Measurements from ENCODE around the gene DEGS2.

DEGS2 gene

DNA sequence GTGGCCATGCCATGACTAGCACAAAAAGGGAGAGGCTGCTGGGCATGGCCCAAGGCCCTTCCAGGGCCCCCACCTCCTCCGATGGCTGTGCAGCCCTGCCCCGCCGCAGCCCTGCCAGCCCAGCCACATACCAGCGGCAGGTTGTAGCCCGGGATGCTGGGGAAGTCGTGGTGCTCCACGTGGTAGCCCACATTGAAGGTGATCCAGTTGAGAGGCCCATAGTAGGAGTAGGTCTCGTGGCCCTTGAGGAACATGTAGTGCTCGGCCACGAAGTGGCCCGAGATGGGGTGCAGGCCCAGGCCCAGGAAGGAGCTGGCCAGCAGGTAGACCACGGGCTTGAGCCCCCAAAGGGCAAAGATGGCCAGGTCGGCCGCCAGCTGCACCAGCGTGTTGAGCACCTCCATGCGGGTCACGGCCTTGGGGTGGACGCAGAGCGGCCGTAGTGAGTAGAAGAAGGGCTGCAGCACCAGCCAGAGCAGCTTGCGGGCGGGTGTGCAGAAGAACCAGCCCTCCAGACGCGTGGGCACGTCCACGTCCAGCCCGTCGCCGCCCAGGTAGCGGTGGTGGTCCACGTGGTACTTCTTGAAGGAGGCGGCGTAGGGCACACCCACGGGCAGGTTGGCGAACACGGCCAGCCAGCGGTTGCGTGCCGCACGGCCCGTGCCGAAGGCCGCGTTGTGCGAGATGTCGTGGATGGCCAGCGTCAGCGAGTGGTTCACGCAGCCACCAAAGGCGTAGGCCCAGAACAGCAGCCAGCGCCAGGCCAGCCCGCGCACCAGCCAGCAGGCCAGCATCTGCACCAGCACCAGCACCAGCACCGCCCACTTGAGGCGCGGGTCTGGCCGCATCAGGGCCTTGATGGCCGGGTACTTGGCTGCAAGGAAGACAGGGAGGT is 10.4 kb downstream of the DEGS2 start:
- Histone ChIP-seq H3K27me3 (replicated peaks; ENCODE audit: control insufficient read depth, insufficient read depth, low read length, poor library complexity, severe bottlenecking) (no peaks in the 10 kb centered on the region), H3K4me1 (ENCODE audit: control insufficient read depth, insufficient read depth, low read length, poor library complexity, severe bottlenecking) (peaks cover 17% of the 10 kb centered on the region), H3K27ac (ENCODE audit: insufficient read depth, low read length, poor library complexity, severe bottlenecking) (no peak overlapping the region), H3K4me3 (ENCODE audit: insufficient read depth, low read depth, low read length, poor library complexity, severe bottlenecking) (no peak overlapping the region), H3K36me3 (ENCODE audit: control insufficient read depth, insufficient read depth, low read length) (peaks cover 5% of the 10 kb centered on the region), H3K9me3 (ENCODE audit: control insufficient read depth, low read length) (no peaks in the 10 kb centered on the region)
- no peak for DNase-seq

GRCh38 chr14:100147691-100148464 is 11.6 kb downstream of the DEGS2 start:
- no peaks in the 10 kb centered on the region for H3K9me3 ChIP-seq (ENCODE audit: control insufficient read depth, low read length)
- no peak for DNase-seq
- H3K4me3 ChIP-seq (ENCODE audit: insufficient read depth, low read depth, low read length, poor library complexity, severe bottlenecking): no peak overlapping the region
- H3K27me3 ChIP-seq (replicated peaks; ENCODE audit: control insufficient read depth, insufficient read depth, low read length, poor library complexity, severe bottlenecking): no peaks in the 10 kb centered on the region
- H3K27ac ChIP-seq (ENCODE audit: insufficient read depth, low read length, poor library complexity, severe bottlenecking): no peak overlapping the region
- H3K4me1 ChIP-seq (ENCODE audit: control insufficient read depth, insufficient read depth, low read length, poor library complexity, severe bottlenecking): peaks cover 17% of the 10 kb centered on the region
- peaks cover 17% of the 10 kb centered on the region for H3K36me3 ChIP-seq (ENCODE audit: control insufficient read depth, insufficient read depth, low read length)

GRCh38 chr14:100147181-100147631 is 12.2 kb downstream of the DEGS2 start:
- Histone ChIP-seq H3K9me3 (ENCODE audit: control insufficient read depth, low read length) (no peaks in the 10 kb centered on the region), H3K4me1 (ENCODE audit: control insufficient read depth, insufficient read depth, low read length, poor library complexity, severe bottlenecking) (peaks cover 17% of the 10 kb centered on the region), H3K27me3 (replicated peaks; ENCODE audit: control insufficient read depth, insufficient read depth, low read length, poor library complexity, severe bottlenecking) (no peaks in the 10 kb centered on the region), H3K27ac (ENCODE audit: insufficient read depth, low read length, poor library complexity, severe bottlenecking) (no peak overlapping the region), H3K36me3 (ENCODE audit: control insufficient read depth, insufficient read depth, low read length) (peaks cover 24% of the 10 kb centered on the region), H3K4me3 (ENCODE audit: insufficient read depth, low read depth, low read length, poor library complexity, severe bottlenecking) (no peak overlapping the region)
- peak; percentile 34 to 43 (median 34) for DNase-seq

DNA sequence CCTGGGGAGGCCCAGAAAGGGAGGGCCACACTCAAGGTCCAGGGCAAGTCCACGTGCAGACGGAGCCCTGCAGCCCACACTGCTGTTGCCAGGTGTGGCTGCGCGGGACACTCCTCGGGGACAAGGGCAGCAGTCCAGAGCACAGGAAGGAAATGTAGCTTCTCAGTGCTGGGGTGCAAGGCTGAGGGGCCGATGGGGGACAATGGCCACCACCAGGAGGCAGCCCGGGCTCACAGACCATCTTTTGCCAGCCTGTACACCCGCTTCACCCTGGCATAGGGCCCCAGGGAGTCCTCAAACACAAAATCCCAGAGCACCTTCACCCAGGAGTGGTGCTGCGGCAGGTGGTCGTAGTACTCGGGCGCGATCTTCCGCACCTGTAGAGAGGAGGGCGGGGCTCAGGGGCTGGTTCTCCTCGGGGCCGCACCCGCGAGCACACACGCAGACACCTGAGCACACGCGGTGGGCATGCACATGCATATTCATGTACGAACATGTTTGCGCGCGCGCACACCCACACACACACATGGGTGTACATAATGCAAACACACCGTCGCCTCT is 12.8 kb downstream of the DEGS2 start:
- Histone ChIP-seq H3K27ac (ENCODE audit: insufficient read depth, low read length, poor library complexity, severe bottlenecking) (no peak overlapping the region), H3K9me3 (ENCODE audit: control insufficient read depth, low read length) (no peaks in the 10 kb centered on the region), H3K4me1 (ENCODE audit: control insufficient read depth, insufficient read depth, low read length, poor library complexity, severe bottlenecking) (peaks cover 17% of the 10 kb centered on the region), H3K36me3 (ENCODE audit: control insufficient read depth, insufficient read depth, low read length) (peaks cover 30% of the 10 kb centered on the region), H3K4me3 (ENCODE audit: insufficient read depth, low read depth, low read length, poor library complexity, severe bottlenecking) (no peak overlapping the region), H3K27me3 (replicated peaks; ENCODE audit: control insufficient read depth, insufficient read depth, low read length, poor library complexity, severe bottlenecking) (no peaks in the 10 kb centered on the region)
- no peak for DNase-seq

DNA sequence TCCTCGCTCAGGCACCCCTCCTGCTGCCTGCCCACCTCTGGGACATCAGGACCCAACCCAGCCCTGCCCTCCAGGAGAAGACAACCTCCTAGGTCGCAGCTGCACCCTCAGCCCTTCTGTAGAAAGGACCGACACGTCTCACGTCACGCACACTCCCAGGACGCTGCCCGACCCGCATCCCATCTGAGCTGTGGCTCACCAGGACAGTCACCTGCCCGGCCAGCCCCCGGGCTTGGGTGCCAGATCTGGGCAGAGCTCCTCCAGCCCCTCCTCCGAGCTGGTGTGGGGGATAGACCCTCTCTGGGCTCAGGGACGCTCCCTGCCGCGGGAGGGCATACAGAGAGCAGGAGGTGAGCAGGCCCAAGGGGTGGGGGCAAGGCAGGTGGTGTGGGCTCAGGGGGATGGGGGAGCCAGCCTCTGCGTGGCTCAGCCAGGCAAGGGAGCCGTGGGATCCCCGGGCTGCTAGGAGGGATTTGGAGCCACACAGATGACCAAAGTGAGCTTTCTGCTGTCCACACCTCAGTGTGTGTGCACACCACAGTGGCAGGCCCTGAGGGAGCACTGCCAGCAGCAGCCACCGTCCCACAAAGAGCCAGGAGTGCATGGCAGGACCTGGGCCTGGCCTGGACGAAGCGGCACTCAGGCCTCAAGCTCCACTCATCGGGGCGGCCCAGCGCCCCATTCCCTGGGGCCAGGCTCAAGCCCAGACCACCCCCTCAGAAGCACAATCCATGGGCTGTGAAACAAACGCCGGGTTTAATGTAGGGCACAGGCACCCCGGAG is 13.6 kb downstream of the DEGS2 start:
- no peak for DNase-seq
- Histone ChIP-seq H3K36me3 (ENCODE audit: control insufficient read depth, insufficient read depth, low read length) (peaks cover 37% of the 10 kb centered on the region), H3K4me1 (ENCODE audit: control insufficient read depth, insufficient read depth, low read length, poor library complexity, severe bottlenecking) (peaks cover 17% of the 10 kb centered on the region), H3K4me3 (ENCODE audit: insufficient read depth, low read depth, low read length, poor library complexity, severe bottlenecking) (no peak overlapping the region), H3K27me3 (replicated peaks; ENCODE audit: control insufficient read depth, insufficient read depth, low read length, poor library complexity, severe bottlenecking) (no peaks in the 10 kb centered on the region), H3K27ac (ENCODE audit: insufficient read depth, low read length, poor library complexity, severe bottlenecking) (no peak overlapping the region), H3K9me3 (ENCODE audit: control insufficient read depth, low read length) (no peaks in the 10 kb centered on the region)

DNA sequence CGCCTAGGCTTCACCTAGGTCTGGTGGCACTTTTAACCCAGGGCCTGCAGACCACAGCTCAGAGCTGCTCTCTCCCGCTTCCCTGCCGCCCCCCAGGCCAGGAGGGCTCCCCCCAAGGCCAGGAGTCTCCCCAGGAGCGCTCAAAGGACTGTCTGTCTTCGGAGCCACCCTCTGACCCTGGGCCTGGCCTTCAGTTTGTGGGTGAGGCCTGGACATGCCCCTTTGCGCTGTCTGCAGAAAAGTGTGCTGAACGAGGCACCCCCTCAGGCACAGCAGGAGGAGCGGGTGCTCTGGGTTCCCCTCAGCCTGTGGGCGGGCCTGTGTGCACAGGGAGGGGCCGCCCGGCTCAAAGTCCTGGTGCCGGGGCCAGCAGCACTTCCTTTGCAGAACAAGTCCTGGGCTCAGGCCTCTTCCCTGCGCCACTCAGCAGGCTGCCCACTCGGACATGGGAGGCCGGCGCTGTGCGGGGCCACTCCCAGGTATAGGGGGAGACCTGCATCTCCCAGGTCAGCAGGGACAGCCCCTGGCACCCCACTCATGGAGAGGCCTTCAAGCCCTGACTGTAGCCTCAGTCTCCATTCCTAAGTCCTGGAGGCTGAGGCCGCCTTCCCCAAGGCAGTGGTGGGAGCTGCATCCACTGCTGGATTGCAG is 14.3 kb downstream of the DEGS2 start:
- no peak for DNase-seq
- peaks cover 17% of the 10 kb centered on the region for H3K4me1 ChIP-seq (ENCODE audit: control insufficient read depth, insufficient read depth, low read length, poor library complexity, severe bottlenecking)
- H3K27ac ChIP-seq (ENCODE audit: insufficient read depth, low read length, poor library complexity, severe bottlenecking): no peak overlapping the region
- no peaks in the 10 kb centered on the region for H3K9me3 ChIP-seq (ENCODE audit: control insufficient read depth, low read length)
- no peaks in the 10 kb centered on the region for H3K27me3 ChIP-seq (replicated peaks; ENCODE audit: control insufficient read depth, insufficient read depth, low read length, poor library complexity, severe bottlenecking)
- H3K4me3 ChIP-seq (ENCODE audit: insufficient read depth, low read depth, low read length, poor library complexity, severe bottlenecking): no peak overlapping the region
- H3K36me3 ChIP-seq (ENCODE audit: control insufficient read depth, insufficient read depth, low read length): peaks cover 45% of the 10 kb centered on the region

- H3K36me3 ChIP-seq (ENCODE audit: control insufficient read depth, insufficient read depth, low read length): peaks cover 50% of the 10 kb centered on the region
- H3K4me3 ChIP-seq (ENCODE audit: insufficient read depth, low read depth, low read length, poor library complexity, severe bottlenecking): no peak overlapping the region
- H3K27ac ChIP-seq (ENCODE audit: insufficient read depth, low read length, poor library complexity, severe bottlenecking): no peak overlapping the region
These were observed 14.8 kb downstream of the DEGS2 start for GRCh38 chr14:100144645-100144995.

GRCh38 chr14:100143934-100144333 is 15.5 kb downstream of the DEGS2 start:
- DNase-seq: no peak
- Histone ChIP-seq H3K27me3 (replicated peaks; ENCODE audit: control insufficient read depth, insufficient read depth, low read length, poor library complexity, severe bottlenecking) (no peaks in the 10 kb centered on the region), H3K9me3 (ENCODE audit: control insufficient read depth, low read length) (no peaks in the 10 kb centered on the region), H3K4me1 (ENCODE audit: control insufficient read depth, insufficient read depth, low read length, poor library complexity, severe bottlenecking) (peaks cover 17% of the 10 kb centered on the region), H3K27ac (ENCODE audit: insufficient read depth, low read length, poor library complexity, severe bottlenecking) (no peak overlapping the region), H3K4me3 (ENCODE audit: insufficient read depth, low read depth, low read length, poor library complexity, severe bottlenecking) (no peak overlapping the region), H3K36me3 (ENCODE audit: control insufficient read depth, insufficient read depth, low read length) (peaks cover 57% of the 10 kb centered on the region)

More at GRCh38 chr14:100144645-100144995, 14.8 kb downstream of the DEGS2 start:
- DNase-seq: no peak
- Histone ChIP-seq H3K27me3 (replicated peaks; ENCODE audit: control insufficient read depth, insufficient read depth, low read length, poor library complexity, severe bottlenecking) (no peaks in the 10 kb centered on the region), H3K4me1 (ENCODE audit: control insufficient read depth, insufficient read depth, low read length, poor library complexity, severe bottlenecking) (peaks cover 17% of the 10 kb centered on the region), H3K9me3 (ENCODE audit: control insufficient read depth, low read length) (no peaks in the 10 kb centered on the region)

DNA sequence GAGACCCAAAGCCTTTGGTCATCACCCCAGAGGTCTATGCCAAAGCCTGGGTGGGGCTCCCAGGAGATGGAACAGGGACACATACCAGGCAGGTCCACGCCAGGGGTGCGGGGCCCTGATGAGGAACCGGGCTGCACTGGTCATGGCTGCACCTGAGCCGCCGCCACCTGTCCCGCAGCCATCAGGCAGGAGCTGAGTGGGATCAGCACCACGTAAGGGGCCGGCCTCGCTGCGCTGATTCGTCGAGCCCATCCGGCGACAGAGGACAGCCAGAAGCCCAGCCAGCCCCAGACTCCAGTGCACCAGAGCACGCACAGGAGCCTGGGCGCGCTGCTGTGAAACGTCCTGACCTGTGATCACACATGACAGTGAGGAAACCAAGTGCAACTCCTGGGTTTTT is 15.9 kb downstream of the DEGS2 start:
- Histone ChIP-seq H3K36me3 (ENCODE audit: control insufficient read depth, insufficient read depth, low read length) (peaks cover 61% of the 10 kb centered on the region), H3K4me1 (ENCODE audit: control insufficient read depth, insufficient read depth, low read length, poor library complexity, severe bottlenecking) (peaks cover 17% of the 10 kb centered on the region)

More for the DNA sequence above, 15.9 kb downstream of the DEGS2 start:
- no peak for DNase-seq
- Histone ChIP-seq H3K9me3 (ENCODE audit: control insufficient read depth, low read length) (no peaks in the 10 kb centered on the region), H3K27ac (ENCODE audit: insufficient read depth, low read length, poor library complexity, severe bottlenecking) (no peak overlapping the region), H3K4me3 (ENCODE audit: insufficient read depth, low read depth, low read length, poor library complexity, severe bottlenecking) (no peak overlapping the region), H3K27me3 (replicated peaks; ENCODE audit: control insufficient read depth, insufficient read depth, low read length, poor library complexity, severe bottlenecking) (no peaks in the 10 kb centered on the region)

Data from effector memory CD4-positive, alpha-beta T cell (primary cell).